HEK293T (cell line): ENCODE measurements around the gene PARP6.

Source experiments
- CTCF ChIA-PET: fragments of 350-600 bp; formaldehyde crosslinking; extraction: SDS; loops from one replicate; lab custom pipeline; 2021; ENCODE audit warnings: antibody characterized with exemption, inconsistent platforms; lab: Yijun Ruan, JAX
- POLR2A ChIA-PET: fragments of 350-600 bp; formaldehyde crosslinking; extraction: SDS; loops from one replicate; lab custom pipeline; 2020; ENCODE audit warnings: antibody characterized with exemption, inconsistent platforms; lab: Yijun Ruan, JAX
- DNase-seq: peaks from one replicate; pipeline ENCODE4 v3.0.0; 2012; ENCODE audit warnings: mixed read lengths; ENCODE audit errors: extremely low spot score
- ARNT ChIP-seq: fragments of 450-650 bp; IDR thresholded peaks from 2 replicates; pipeline ENCODE4 v1.6.1; 2017; ENCODE audit warnings: mild to moderate bottlenecking
- BHLHE40 ChIP-seq: fragments of 450-650 bp; IDR thresholded peaks from 2 replicates; pipeline ENCODE4 v1.6.1; 2016; ENCODE audit warnings: mild to moderate bottlenecking, moderate library complexity, borderline replicate concordance
- CTBP1 ChIP-seq: fragments of 450-650 bp; IDR thresholded peaks from 2 replicates; pipeline ENCODE4 v1.6.1; 2016; ENCODE audit warnings: borderline replicate concordance
- ELF4 ChIP-seq: fragments of 450-650 bp; IDR thresholded peaks from 2 replicates; pipeline ENCODE4 v1.6.1; 2017; ENCODE audit warnings: antibody characterized with exemption
- FOXA1 ChIP-seq: fragments of 450-650 bp; IDR thresholded peaks from 2 replicates; pipeline ENCODE4 v1.6.1; 2016; ENCODE audit warnings: mild to moderate bottlenecking
- FOXK2 ChIP-seq: fragments of 450-650 bp; IDR thresholded peaks from 2 replicates; pipeline ENCODE4 v1.6.1; 2016; ENCODE audit warnings: mild to moderate bottlenecking
- FOXM1 ChIP-seq: fragments of 450-650 bp; IDR thresholded peaks from 2 replicates; pipeline ENCODE4 v1.6.1; 2017; ENCODE audit warnings: mild to moderate bottlenecking, borderline replicate concordance
- HDGF ChIP-seq: fragments of 450-650 bp; IDR thresholded peaks from 2 replicates; pipeline ENCODE4 v1.6.1; 2017; ENCODE audit warnings: antibody characterized with exemption, borderline replicate concordance
- L3MBTL2 ChIP-seq: fragments of 450-650 bp; conservative IDR thresholded peaks from 2 replicates; pipeline ENCODE4 v1.6.1; 2016; ENCODE audit warnings: mild to moderate bottlenecking
- LEF1 ChIP-seq: fragments of 450-650 bp; IDR thresholded peaks from 2 replicates; pipeline ENCODE4 v1.6.1; 2017; ENCODE audit warnings: mild to moderate bottlenecking, borderline replicate concordance
- NFRKB ChIP-seq: fragments of 450-650 bp; IDR thresholded peaks from 2 replicates; pipeline ENCODE4 v1.6.1; 2016; ENCODE audit warnings: mild to moderate bottlenecking, moderate library complexity
- PKNOX1 ChIP-seq: fragments of 450-650 bp; IDR thresholded peaks from 2 replicates; pipeline ENCODE4 v1.6.1; 2016
- SP1 ChIP-seq: fragments of 450-650 bp; IDR thresholded peaks from 2 replicates; pipeline ENCODE4 v1.6.1; 2017
- SUZ12 ChIP-seq: fragments of 450-650 bp; IDR thresholded peaks from 2 replicates; pipeline ENCODE4 v1.6.1; 2016; ENCODE audit warnings: mild to moderate bottlenecking
- TARDBP ChIP-seq: fragments of 450-650 bp; IDR thresholded peaks from 2 replicates; pipeline ENCODE4 v1.6.1; 2016
- ZNF384 ChIP-seq: fragments of 450-650 bp; IDR thresholded peaks from 2 replicates; pipeline ENCODE4 v1.6.1; 2016

The PARP6 gene

GRCh38 chr15:72237029-72237852 is 35.1 kb downstream of the PARP6 start:
- DNase-seq, result no peak
- CTCF ChIA-PET, result interaction anchor here (0.6 kb wide), 1 partner anchor 11 kb away, joined by 3 read pairs; no protein-coding TSS in a partner anchor
- no peak for TF ChIP-seq BHLHE40
- TF ChIP-seq L3MBTL2, result no peak
- TF ChIP-seq LEF1, result no peak
- TF ChIP-seq SUZ12, result no peak
- TF ChIP-seq ARNT, result no peak
- no peak for TF ChIP-seq NFRKB
- TF ChIP-seq TARDBP, result no peak
- no peak for TF ChIP-seq CTBP1
- no peak for TF ChIP-seq PKNOX1
- TF ChIP-seq FOXA1, result no peak
- POLR2A ChIA-PET, result interaction anchor here (6.8 kb wide), 1 partner anchor 7 kb away, joined by 77 read pairs; the partner anchor contains the start of gene PKM

- TF ChIP-seq HDGF (no peak), LEF1 (no peak), ARNT (no peak), TARDBP (no peak), NFRKB (no peak)
- ChIA-PET POLR2A (no interaction called here), CTCF (interaction anchor here (0.6 kb wide), 2 partner anchors 9 to 10 kb away, joined by 3 read pairs; no protein-coding TSS in a partner anchor)
- no peak for DNase-seq
These were observed 35.9 kb downstream of the PARP6 start for GRCh38 chr15:72236381-72237003.

GRCh38 chr15:72235298-72235697 is 37.1 kb downstream of the PARP6 start:
- POLR2A ChIA-PET, result no interaction called here
- CTCF ChIA-PET, result interaction anchor here (0.9 kb wide), 1 partner anchor 9 kb away, joined by 4 read pairs; no protein-coding TSS in a partner anchor
- TF ChIP-seq ARNT, result no peak
- TF ChIP-seq SP1, result no peak
- no peak for TF ChIP-seq SUZ12
- TF ChIP-seq L3MBTL2, result no peak
- no peak for TF ChIP-seq ZNF384
- no peak for TF ChIP-seq PKNOX1
- TF ChIP-seq FOXM1, result no peak
- TF ChIP-seq LEF1, result no peak
- no peak for TF ChIP-seq BHLHE40
- TF ChIP-seq CTBP1, result no peak
- TF ChIP-seq ELF4, result no peak
- no peak for TF ChIP-seq FOXA1
- TF ChIP-seq HDGF, result no peak
- TF ChIP-seq TARDBP, result no peak
- TF ChIP-seq FOXK2, result no peak
- TF ChIP-seq NFRKB, result no peak
- DNase-seq, result no peak

DNA sequence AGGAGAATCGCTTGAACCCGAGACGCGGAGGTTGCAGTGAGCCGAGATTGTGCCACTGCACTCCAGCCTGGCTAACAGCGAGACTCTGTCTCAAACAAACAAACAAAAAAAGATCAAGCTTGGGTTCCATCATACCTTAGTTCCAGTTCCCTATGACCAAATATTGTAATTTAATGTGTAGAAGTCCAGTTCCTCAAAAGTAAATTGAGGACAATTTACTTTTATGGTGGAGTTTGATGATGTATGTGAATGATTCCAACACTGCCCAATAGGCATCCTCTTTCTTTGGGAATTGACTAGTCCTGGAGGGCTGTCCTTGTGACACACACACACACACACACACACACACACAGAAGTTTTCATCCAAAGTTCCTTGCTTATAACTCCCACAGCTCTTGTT is 38.6 kb downstream of the PARP6 start:
- POLR2A ChIA-PET, result no interaction called here
- no peak for TF ChIP-seq L3MBTL2
- TF ChIP-seq ELF4, result no peak
- no peak for TF ChIP-seq SUZ12
- no peak for TF ChIP-seq BHLHE40
- no peak for TF ChIP-seq FOXK2
- TF ChIP-seq FOXM1, result no peak
- no peak for TF ChIP-seq TARDBP
- TF ChIP-seq ZNF384, result no peak
- TF ChIP-seq NFRKB, result no peak
- no peak for TF ChIP-seq ARNT
- DNase-seq, result no peak
- CTCF ChIA-PET, result no interaction called here

GRCh38 chr15:72231833-72232478 is 40.4 kb downstream of the PARP6 start:
- no peak for DNase-seq
- CTCF ChIA-PET, result no interaction called here

More at GRCh38 chr15:72231833-72232478, 40.4 kb downstream of the PARP6 start:
- POLR2A ChIA-PET, result interaction anchor here (0.6 to 7.3 kb wide), 16 partner anchors 8 to 454 kb away, joined by 3 to 77 read pairs (median 5); partner anchors contain the start of genes BBS4, GRAMD2A, HIGD2B and MYO9A
- TF ChIP-seq FOXA1 (no peak), ZNF384 (no peak), PKNOX1 (no peak), HDGF (no peak), TARDBP (no peak), SP1 (no peak), L3MBTL2 (no peak), ARNT (no peak)
